Activated naive CD4-positive, alpha-beta T cell treated with anti-CD3 and anti-CD28 coated beads for 36 hours (primary cell): Measurements from ENCODE around the gene MTX1. TPM values are rescaled to one million over a fixed set of nuclear protein-coding genes. Genes with fewer than 3 reads are reported as not detected.

ENCODE experiments used
- CTCF ChIA-PET: fragments of 350-600 bp; sonication (Branson Sonifier 250); formaldehyde crosslinking; loops from one replicate; lab custom pipeline; 2021; ENCODE audit warnings: antibody characterized with exemption; lab: Charles Lee
- DNase-seq: peaks from one replicate; pipeline ENCODE4 v3.0.0-alpha.2; 2020
- H3K27ac Mint-ChIP-seq: one replicate; pipeline ENCODE4 v1.8.0; 2021; ENCODE audit warnings: mild to moderate bottlenecking, mixed read lengths
- H3K27me3 Mint-ChIP-seq: one replicate; pipeline ENCODE4 v1.8.0; 2021; ENCODE audit warnings: low read depth, mixed read lengths
- H3K36me3 Mint-ChIP-seq: one replicate; pipeline ENCODE4 v1.8.0; 2021; ENCODE audit warnings: low read depth, mixed read lengths
- H3K4me1 Mint-ChIP-seq: one replicate; pipeline ENCODE4 v1.8.0; 2021; ENCODE audit warnings: low read depth, mixed read lengths
- H3K4me3 Mint-ChIP-seq: one replicate; pipeline ENCODE4 v1.8.0; 2021; ENCODE audit warnings: mild to moderate bottlenecking, moderate library complexity, mixed read lengths
- H3K9me3 Mint-ChIP-seq: one replicate; pipeline ENCODE4 v1.8.0; 2021; ENCODE audit warnings: mixed read lengths
- intact Hi-C: fragments of 100-400 bp; cut with micrococcal nuclease; formaldehyde crosslinking; loops from one replicate; pipeline ENCODE4 v1.15.1; 2023
- total RNA-seq, 2 experiments: library from RNA; stranded (reverse); gene quantifications; one replicate each; pipeline ENCODE4 v1.2.3, GENCODE V29; 2021

MTX1 gene
- total RNA-seq, 2 experiments from 2014 or later, result 46.8 to 47.4 TPM

DNA sequence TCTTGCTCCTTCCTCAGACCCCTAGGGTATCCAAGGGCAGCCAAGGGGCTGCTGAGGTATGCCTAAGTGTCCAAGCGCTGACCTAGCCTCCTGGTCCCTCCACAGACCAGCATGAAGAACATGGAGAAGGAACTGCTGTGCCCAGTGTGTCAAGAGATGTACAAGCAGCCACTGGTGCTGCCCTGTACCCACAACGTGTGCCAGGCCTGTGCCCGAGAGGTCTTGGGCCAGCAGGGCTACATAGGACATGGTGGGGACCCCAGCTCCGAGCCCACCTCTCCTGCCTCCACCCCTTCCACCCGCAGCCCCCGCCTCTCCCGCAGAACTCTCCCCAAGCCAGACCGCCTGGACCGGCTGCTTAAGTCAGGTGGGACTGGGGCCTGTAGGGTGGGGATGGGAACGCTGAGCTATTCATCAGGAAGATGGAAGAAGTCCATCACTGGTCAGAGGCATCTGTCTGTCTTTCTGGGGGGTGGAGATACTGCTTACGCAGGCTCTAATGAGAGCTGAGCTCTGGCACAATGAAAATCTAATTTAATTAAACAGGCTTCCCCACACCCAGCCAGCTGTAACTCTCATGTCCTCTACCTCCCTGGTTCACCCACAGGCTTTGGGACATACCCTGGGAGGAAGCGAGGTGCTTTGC is 33.1 kb upstream of the MTX1 start:
- no peak for DNase-seq
- Mint-ChIP-seq H3K4me3 (peak overlapping the region; percentile 93), H3K27ac (no peak overlapping the region), H3K27me3 (no peaks in the 10 kb centered on the region), H3K4me1 (peaks cover 43% of the 10 kb centered on the region), H3K9me3 (no peaks in the 10 kb centered on the region), H3K36me3 (peaks cover 11% of the 10 kb centered on the region)
- intact Hi-C loops, result no loop called here
- CTCF ChIA-PET, result interaction anchor here (0.6 to 12.0 kb wide), 17 partner anchors 10 to 429 kb away, joined by 3 to 234 read pairs (median 3); no protein-coding TSS in a partner anchor

DNA sequence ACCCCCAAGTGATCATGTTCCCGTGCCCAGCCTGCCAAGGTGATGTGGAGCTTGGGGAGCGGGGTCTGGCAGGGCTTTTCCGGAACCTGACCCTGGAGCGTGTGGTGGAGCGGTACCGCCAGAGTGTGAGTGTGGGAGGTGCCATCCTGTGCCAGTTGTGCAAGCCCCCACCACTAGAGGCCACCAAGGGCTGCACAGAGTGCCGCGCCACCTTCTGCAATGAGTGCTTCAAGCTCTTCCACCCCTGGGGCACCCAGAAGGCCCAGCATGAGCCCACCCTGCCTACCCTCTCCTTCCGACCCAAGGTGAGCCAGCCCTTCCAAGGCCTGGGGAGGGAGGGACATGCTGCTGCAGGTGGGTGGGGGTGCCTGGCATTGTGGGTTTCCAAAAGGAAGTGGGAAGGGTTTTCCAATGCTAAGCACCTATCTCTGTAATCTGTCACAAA is 32.5 kb upstream of the MTX1 start:
- H3K9me3 Mint-ChIP-seq, result no peaks in the 10 kb centered on the region
- H3K27me3 Mint-ChIP-seq, result no peaks in the 10 kb centered on the region

DNA sequence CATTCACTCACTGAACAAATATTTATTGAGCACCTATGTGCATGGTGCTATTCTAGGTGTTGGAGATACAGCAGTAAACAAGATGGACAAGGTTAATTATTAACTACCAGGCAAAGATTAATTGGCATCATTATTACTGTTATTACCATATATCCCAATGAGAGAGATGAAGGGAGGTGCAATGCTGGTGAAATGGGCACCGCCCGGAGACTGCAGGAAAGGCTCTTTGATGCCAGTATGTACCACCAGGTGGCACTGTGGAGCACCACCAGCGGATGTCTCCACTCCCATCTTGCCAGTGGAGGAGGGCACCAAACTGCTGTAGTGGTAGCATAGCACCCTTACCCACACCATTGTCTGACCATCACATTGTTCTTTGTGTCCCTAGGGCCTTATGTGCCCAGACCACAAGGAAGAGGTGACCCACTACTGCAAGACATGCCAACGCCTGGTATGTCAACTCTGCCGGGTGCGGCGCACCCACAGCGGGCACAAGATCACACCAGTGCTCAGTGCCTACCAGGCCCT is 31.9 kb upstream of the MTX1 start:
- Mint-ChIP-seq H3K36me3 (peaks cover 9% of the 10 kb centered on the region), H3K27me3 (no peaks in the 10 kb centered on the region), H3K4me3 (no peak overlapping the region), H3K27ac (no peak overlapping the region), H3K4me1 (peaks cover 39% of the 10 kb centered on the region), H3K9me3 (no peaks in the 10 kb centered on the region)
- CTCF ChIA-PET, result interaction anchor here (0.8 to 5.0 kb wide), 11 partner anchors 8 to 85 kb away, joined by 3 to 79 read pairs (median 6); no protein-coding TSS in a partner anchor
- intact Hi-C loops, result loop anchor here (1.0 kb wide), 4 partner anchors 17 to 68 kb away; partner anchors contain the start of gene THBS3
- DNase-seq, result peak; percentile 93

More for the DNA sequence above, 32.5 kb upstream of the MTX1 start:
- CTCF ChIA-PET, result interaction anchor here (0.6 to 12.0 kb wide), 12 partner anchors 9 to 428 kb away, joined by 3 to 234 read pairs (median 4); no protein-coding TSS in a partner anchor
- intact Hi-C loops, result loop anchor here (1.0 kb wide), 4 partner anchors 17 to 68 kb away; partner anchors contain the start of gene THBS3
- Mint-ChIP-seq H3K27ac (no peak overlapping the region), H3K36me3 (peaks cover 11% of the 10 kb centered on the region), H3K4me1 (peaks cover 42% of the 10 kb centered on the region), H3K4me3 (no peak overlapping the region)
- peak; percentile 33 for DNase-seq

DNA sequence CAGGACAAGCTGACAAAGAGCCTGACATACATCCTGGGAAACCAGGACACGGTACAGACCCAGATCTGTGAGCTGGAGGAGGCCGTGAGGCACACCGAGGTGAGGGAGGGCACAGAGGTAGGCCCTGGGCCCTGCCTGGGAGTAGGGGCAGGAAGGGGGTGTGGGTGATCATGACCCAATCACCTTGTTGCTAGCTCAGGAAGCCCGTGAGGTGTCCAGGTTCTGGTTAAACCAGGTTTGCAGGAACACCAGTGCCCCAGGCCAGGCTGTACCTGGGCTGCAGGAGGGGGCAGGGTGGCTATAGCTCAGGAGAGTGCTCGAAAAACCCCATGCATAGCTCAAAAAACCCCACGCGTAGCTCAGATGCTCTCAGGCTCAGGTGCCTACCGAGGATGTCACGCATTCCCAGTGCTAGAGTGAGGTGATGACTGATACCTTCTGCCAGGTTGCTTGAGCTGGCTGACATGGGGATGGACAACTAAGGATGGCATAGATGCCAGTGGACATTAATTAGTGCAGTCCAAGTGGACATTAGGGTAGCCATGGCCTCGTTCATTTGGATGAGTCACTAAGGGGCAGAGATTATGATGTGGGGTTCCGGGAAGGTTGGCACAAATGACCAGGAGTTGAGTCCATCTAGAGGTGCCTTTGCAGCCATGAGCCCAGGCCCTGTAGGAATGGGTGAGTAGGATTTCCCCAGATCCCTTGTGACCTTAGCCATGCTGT is 31.1 kb upstream of the MTX1 start:
- H3K27ac Mint-ChIP-seq, result no peak overlapping the region
- no peak for DNase-seq
- CTCF ChIA-PET, result interaction anchor here (0.6 to 5.0 kb wide), 13 partner anchors 16 to 386 kb away, joined by 3 to 79 read pairs (median 4); no protein-coding TSS in a partner anchor
- peaks cover 11% of the 10 kb centered on the region for H3K36me3 Mint-ChIP-seq
- no peaks in the 10 kb centered on the region for H3K27me3 Mint-ChIP-seq
- no peak overlapping the region for H3K4me3 Mint-ChIP-seq
- peaks cover 33% of the 10 kb centered on the region for H3K4me1 Mint-ChIP-seq
- H3K9me3 Mint-ChIP-seq, result no peaks in the 10 kb centered on the region
- intact Hi-C loops, result no loop called here

DNA sequence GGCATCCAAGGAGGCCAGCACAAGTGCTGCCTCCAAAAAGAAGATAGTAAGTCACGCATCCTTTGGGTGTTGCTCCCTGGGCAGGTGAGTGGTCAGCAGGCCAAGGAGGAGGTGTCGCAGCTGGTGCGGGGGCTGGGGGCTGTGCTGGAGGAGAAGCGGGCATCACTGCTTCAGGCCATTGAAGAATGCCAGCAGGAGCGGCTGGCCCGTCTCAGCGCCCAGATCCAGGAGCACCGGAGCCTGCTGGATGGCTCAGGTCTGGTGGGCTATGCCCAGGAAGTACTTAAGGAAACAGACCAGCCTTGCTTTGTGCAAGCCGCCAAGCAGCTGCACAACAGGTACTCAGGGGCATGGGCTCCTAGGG is 30.6 kb upstream of the MTX1 start:
- DNase-seq, result no peak
- Mint-ChIP-seq H3K27me3 (no peaks in the 10 kb centered on the region), H3K27ac (no peak overlapping the region), H3K4me1 (peaks cover 31% of the 10 kb centered on the region), H3K36me3 (peaks cover 11% of the 10 kb centered on the region), H3K4me3 (no peak overlapping the region), H3K9me3 (no peaks in the 10 kb centered on the region)
- intact Hi-C loops, result no loop called here
- CTCF ChIA-PET, result interaction anchor here (0.7 to 5.0 kb wide), 9 partner anchors 14 to 93 kb away, joined by 3 to 79 read pairs (median 6); no protein-coding TSS in a partner anchor

DNA sequence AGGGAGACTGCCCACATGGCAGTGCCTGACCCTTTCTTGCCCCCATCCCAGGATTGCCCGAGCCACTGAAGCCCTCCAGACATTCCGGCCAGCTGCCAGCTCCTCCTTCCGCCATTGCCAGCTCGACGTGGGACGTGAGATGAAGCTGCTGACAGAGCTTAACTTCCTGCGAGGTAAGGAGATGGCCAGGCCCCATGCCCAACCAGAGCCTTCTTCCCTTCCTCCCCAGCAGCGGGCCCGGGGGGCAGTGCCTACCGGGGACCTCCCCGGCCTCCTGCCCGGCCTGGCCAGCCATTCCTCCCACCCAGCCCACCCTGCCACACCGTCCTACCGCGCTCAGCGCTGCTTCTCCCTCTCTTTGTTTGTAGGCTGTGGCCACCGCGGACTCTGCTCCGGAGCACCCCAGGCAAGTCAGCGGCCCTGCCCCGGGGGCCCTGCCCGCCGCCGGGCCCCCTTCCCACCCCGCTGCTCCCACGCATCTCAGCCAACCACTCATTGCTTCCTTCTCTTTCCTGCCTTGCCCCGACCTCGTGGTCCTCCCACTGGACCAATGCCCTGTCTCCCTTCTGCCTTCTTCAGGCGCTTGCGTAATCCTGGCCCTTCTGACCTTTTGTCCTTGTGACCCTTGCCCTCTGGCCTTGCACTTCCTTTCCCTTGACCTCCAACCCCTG is 29.9 kb upstream of the MTX1 start:
- Mint-ChIP-seq H3K4me1 (peaks cover 25% of the 10 kb centered on the region), H3K36me3 (peaks cover 13% of the 10 kb centered on the region), H3K27me3 (no peaks in the 10 kb centered on the region), H3K4me3 (no peak overlapping the region), H3K9me3 (no peaks in the 10 kb centered on the region), H3K27ac (no peak overlapping the region)
- intact Hi-C loops, result no loop called here
- CTCF ChIA-PET, result interaction anchor here (0.7 to 5.0 kb wide), 3 partner anchors 14 to 92 kb away, joined by 3 to 79 read pairs (median 3); no protein-coding TSS in a partner anchor
- no peak for DNase-seq

DNA sequence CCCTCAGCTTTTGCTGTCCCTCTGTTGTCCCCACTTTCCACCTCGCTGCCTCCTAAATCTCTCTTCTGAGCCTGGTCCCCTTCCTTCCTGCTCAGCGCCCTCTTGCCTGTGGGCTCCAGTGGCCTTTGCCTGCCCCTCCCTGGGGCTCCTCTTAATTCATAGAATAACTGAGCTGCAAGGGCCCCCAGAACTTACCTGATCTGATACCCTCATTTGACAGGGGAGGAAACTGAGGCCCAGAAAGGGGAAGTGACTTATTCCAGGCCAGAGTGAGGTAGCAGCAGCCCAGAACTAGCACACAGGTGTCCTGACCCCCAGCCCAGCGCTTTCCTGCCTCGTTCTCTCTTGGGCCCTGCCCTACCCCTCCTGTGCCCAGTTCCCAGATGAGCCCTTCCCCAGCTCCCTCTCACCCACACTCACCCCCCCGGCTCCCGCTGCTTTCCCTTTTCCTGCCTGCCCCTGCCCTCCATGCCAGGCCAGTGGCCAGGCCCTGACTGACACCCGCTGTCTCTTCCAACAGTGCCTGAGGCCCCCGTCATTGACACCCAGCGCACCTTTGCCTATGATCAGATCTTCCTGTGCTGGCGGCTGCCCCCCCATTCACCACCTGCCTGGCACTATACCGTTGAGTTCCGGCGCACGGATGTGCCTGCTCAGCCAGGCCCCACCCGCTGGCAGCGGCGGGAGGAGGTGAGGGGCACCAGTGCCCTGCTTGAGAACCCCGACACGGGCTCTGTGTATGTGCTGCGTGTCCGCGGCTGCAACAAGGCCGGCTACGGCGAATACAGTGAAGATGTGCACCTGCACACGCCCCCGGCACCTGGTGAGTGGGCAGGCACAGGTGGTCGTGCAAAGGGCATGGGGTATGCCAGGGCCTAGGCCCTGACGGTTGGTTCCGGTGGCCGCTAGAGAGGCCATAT is 29.1 kb upstream of the MTX1 start:
- H3K27me3 Mint-ChIP-seq, result no peaks in the 10 kb centered on the region
- DNase-seq, result no peak
- intact Hi-C loops, result no loop called here
- no peak overlapping the region for H3K4me3 Mint-ChIP-seq
- CTCF ChIA-PET, result no interaction called here
- H3K4me1 Mint-ChIP-seq, result peaks cover 21% of the 10 kb centered on the region
- no peak overlapping the region for H3K27ac Mint-ChIP-seq
- no peaks in the 10 kb centered on the region for H3K9me3 Mint-ChIP-seq
- peaks cover 14% of the 10 kb centered on the region for H3K36me3 Mint-ChIP-seq

DNA sequence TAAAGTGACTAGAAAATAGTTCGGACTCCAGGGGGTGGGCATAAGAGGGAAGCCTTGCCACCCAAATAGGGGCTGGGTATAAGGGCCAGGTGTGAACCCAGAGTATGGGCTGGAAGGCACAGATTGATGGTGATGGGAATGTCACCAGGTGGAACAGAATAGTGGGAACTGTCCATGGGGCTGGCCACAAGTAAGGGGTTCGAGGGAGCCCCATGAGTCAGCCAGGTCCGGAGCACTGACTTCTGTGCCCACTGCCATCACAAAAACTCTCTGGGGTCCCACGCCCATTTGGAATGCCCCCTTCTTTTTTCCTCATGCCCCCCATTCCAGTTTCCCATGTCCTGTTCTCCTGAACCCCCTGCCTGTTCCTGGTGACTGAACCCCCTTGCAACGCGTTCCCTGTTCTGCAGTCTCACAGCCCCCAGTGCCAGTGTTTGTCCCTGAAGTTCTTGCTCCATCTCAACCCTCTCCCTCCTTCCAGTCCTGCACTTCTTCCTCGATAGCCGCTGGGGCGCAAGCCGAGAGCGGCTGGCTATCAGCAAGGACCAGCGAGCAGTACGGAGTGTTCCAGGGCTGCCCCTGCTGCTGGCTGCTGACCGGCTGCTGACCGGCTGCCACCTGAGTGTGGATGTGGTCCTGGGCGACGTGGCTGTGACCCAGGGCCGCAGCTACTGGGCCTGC is 27.0 kb upstream of the MTX1 start:
- Mint-ChIP-seq H3K27me3 (no peaks in the 10 kb centered on the region), H3K36me3 (peaks cover 15% of the 10 kb centered on the region), H3K4me3 (no peak overlapping the region), H3K27ac (no peak overlapping the region), H3K4me1 (peaks cover 3% of the 10 kb centered on the region), H3K9me3 (no peaks in the 10 kb centered on the region)
- intact Hi-C loops, result no loop called here
- CTCF ChIA-PET, result interaction anchor here (0.6 to 1.6 kb wide), 2 partner anchors 9 to 55 kb away, joined by 3 to 7 read pairs; partner anchors contain the start of gene KRTCAP2
- no peak for DNase-seq

DNA sequence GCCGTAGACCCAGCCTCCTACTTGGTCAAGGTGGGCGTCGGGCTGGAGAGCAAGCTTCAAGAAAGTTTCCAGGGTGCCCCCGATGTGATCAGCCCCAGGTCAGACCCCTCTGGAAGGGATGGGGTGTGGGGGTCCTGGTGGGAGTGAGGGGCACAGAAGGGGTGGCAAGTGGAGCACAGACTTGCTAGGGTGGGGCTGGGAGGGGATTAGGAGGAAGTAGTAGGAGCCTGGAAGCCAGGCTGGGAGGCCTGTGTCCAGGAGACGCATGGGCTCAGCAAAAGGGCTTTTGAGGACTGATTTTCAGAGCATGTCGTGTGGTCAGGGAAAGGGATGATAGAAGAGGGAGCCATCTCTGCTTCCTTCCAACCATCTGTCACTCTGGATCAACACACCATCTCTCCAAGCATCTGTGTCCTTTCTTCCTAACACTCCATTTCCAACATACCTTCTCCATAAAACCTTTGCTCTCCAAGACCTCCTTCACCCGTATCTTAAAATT is 26.4 kb upstream of the MTX1 start:
- intact Hi-C loops, result no loop called here
- no peak for DNase-seq
- Mint-ChIP-seq H3K4me3 (no peak overlapping the region), H3K9me3 (no peaks in the 10 kb centered on the region), H3K4me1 (no peaks in the 10 kb centered on the region), H3K27me3 (no peaks in the 10 kb centered on the region), H3K36me3 (peaks cover 15% of the 10 kb centered on the region), H3K27ac (no peak overlapping the region)
- CTCF ChIA-PET, result interaction anchor here (1.6 kb wide), 1 partner anchor 9 kb away, joined by 7 read pairs; the partner anchor contains the start of gene KRTCAP2

DNA sequence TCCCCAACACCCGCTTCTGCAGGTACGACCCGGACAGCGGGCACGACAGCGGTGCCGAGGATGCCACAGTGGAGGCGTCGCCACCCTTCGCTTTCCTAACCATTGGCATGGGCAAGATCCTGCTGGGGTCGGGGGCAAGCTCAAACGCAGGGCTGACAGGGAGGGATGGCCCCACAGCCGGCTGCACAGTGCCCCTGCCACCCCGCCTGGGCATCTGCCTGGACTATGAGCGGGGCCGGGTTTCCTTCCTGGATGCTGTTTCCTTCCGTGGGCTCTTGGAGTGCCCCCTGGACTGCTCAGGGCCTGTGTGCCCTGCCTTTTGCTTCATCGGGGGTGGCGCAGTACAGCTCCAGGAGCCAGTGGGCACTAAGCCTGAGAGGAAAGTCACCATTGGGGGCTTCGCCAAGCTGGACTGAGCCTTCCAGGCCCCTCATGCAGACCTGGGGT is 24.7 kb upstream of the MTX1 start:
- Mint-ChIP-seq H3K4me3 (no peak overlapping the region), H3K9me3 (no peaks in the 10 kb centered on the region), H3K4me1 (peaks cover 3% of the 10 kb centered on the region), H3K36me3 (peaks cover 14% of the 10 kb centered on the region), H3K27ac (no peak overlapping the region), H3K27me3 (no peaks in the 10 kb centered on the region)
- no peak for DNase-seq
- CTCF ChIA-PET, result interaction anchor here (1.0 to 2.5 kb wide), 4 partner anchors 9 to 16 kb away, joined by 3 to 11 read pairs (median 6); partner anchors contain the start of genes KRTCAP2 and TRIM46
- intact Hi-C loops, result no loop called here
